ENCODE measurements around the gene PLA2G4D. TPM values are rescaled to one million over a fixed set of nuclear protein-coding genes. Genes with fewer than 3 reads are reported as not detected.

Gene PLA2G4D
- total RNA-seq, 3 donors from 2014 or later (not counting 1 experiment from before 2014, with no cell fraction given): not detected

DNA sequence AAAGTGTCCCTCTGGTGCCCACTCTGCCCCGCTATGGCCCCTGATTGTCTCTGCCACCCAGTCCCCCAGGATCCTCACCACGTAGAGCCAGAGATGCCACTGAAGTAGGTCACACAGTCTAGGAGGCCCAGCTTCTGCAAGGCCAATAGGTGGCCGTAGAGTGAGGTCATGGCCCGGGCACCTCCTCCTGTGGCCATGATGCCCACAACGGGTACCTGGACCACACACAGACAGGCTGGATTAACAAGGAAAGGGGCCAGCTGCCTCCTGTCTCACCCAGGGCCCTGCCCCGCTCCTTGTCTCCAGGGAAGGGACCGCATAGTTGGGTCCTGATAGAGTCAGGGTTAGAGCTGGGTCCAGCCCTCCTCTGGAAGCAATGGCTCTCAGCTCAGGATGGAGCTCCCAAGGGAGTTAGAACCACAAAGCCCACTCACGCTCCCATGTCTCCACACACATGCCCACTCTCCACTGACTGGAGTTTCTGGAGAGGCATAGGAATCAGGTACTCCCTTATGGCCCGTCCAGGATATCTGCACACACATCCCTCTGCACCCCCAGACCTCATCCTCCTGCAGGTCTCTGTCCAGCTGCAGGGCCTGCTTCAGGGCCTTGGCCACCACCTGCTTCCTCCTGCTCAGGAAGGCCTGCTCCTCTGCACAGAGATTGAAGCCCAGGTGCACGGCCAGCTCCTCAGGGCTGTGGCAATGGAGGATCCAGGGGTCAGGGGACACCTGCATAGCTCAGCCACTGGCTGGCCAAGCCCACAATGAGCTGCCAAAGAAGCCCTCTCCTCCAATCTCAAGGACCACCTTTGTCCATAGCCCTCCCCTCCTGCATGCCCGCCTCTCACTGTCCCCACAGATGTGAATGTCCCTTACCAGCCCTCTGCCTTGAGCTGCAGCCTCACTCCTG is 13.2 kb downstream of the PLA2G4D start:
- DNase-seq: peak in 1 of 2 donors; percentile 8
- intact Hi-C loops (cut with micrococcal nuclease): no loop called here
- Histone ChIP-seq H3K4me1 (ENCODE audit: control insufficient read depth, insufficient read depth, low read length) (peaks cover 14% of the 10 kb centered on the region), H3K9me3 (ENCODE audit: control insufficient read depth, insufficient read depth, low read length) (no peaks in the 10 kb centered on the region), H3K36me3 (ENCODE audit: control insufficient read depth, insufficient read depth, low read length) (no peaks in the 10 kb centered on the region), H3K27ac (ENCODE audit: low read length) (no peak overlapping the region), H3K27me3 (ENCODE audit: control insufficient read depth, insufficient read depth, low read length) (peaks cover 10% of the 10 kb centered on the region), H3K4me3 (ENCODE audit: low read length) (no peak overlapping the region)
- no peak for ATAC-seq
- Mint-ChIP-seq H3K9me3 (no peaks in the 10 kb centered on the region), H3K4me3 (no peak overlapping the region), H3K27ac (no peak overlapping the region), H3K4me1 (peaks cover 7 to 9% of the 10 kb centered on the region in 2 donors), H3K36me3 (no peaks in the 10 kb centered on the region), H3K27me3 (ENCODE audit: low read depth in 2 of 2) (peaks cover 7 to 9% of the 10 kb centered on the region in 2 donors)
- TF ChIP-seq, protein P1, sequence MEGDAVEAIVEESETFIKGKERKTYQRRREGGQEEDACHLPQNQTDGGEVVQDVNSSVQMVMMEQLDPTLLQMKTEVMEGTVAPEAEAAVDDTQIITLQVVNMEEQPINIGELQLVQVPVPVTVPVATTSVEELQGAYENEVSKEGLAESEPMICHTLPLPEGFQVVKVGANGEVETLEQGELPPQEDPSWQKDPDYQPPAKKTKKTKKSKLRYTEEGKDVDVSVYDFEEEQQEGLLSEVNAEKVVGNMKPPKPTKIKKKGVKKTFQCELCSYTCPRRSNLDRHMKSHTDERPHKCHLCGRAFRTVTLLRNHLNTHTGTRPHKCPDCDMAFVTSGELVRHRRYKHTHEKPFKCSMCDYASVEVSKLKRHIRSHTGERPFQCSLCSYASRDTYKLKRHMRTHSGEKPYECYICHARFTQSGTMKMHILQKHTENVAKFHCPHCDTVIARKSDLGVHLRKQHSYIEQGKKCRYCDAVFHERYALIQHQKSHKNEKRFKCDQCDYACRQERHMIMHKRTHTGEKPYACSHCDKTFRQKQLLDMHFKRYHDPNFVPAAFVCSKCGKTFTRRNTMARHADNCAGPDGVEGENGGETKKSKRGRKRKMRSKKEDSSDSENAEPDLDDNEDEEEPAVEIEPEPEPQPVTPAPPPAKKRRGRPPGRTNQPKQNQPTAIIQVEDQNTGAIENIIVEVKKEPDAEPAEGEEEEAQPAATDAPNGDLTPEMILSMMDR (IDR thresholded peaks at IDR 0.05): no peak
- WGBS (ENCODE audit: insufficient coverage): 76% methylated on average over 11 of the region's 11 CpGs

DNA sequence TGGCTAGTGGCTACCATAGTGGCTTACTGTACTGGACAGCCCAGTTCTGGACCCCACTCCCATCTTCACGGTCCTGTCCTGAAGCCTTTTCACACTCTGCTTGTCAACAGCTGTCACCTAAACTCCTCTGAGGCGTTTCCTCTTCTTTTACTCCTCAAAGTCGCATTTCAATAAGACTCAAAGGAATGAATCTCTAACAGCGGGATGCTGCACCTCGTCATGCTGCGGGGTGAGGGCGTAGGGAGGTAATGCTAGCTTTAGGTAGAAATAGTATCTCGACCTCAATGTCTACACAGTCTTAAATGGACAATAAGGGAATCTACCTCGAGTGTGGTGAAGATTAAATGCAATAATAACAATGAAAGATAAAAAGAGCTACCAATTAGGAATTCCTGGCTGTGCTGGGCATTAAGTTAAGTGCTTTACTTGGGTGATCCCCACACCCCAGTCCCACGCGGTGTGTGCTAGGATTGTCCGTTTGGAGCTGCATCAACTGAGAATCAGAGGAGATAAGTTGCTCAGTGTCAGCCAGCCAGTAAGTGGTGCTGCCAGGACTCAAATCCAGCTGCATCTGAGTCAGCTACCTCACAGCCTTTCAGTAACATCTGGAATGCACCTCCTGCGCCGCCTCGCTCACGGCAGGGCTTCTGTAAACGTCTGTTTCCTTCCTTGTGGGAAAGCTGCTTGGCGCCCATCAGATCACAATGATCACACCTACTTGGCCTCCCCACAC is 14.0 kb downstream of the PLA2G4D start:
- peaks cover 7 to 9% of the 10 kb centered on the region in 2 donors for H3K27me3 Mint-ChIP-seq (ENCODE audit: low read depth in 2 of 2)

DNA sequence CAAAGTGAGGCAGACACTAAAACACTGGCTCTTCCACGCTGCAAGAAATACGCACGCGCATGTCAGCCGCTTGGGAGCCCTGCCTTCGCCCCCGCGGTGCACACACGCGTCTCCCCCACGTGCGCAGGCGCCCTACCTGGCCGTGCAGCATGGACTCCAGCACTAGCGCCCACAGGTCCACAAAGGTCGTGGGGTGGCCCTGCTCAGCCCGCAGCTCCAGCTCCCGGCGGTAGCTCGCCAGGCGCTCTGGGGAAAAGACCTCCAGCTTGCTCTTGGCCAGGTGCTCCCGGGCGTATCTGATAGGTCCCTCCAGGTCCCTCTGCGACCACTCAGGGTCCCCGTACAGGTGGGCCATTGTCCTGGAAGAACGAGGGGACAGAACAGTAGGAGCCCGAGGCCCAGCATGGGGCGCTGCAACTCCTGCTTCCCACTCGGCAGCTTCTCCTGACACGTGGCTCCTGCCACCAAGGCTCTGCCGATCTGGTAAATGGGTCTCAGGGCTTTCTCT is 14.9 kb downstream of the PLA2G4D start:
- DNase-seq (no peak), ATAC-seq (no peak)
- Mint-ChIP-seq H3K4me3 (no peak overlapping the region), H3K36me3 (no peaks in the 10 kb centered on the region), H3K27ac (no peak overlapping the region), H3K4me1 (peaks cover 4 to 5% of the 10 kb centered on the region in 2 donors), H3K9me3 (no peaks in the 10 kb centered on the region), H3K27me3 (ENCODE audit: low read depth in 2 of 2) (peaks cover 7 to 8% of the 10 kb centered on the region in 2 donors)
- no peak overlapping the region for H3K4me3 ChIP-seq (ENCODE audit: low read length)
- 84% methylated on average over 31 of the region's 31 CpGs for WGBS (ENCODE audit: insufficient coverage)
- no peaks in the 10 kb centered on the region for H3K36me3 ChIP-seq (ENCODE audit: control insufficient read depth, insufficient read depth, low read length)
- no peaks in the 10 kb centered on the region for H3K9me3 ChIP-seq (ENCODE audit: control insufficient read depth, insufficient read depth, low read length)
- H3K4me1 ChIP-seq (ENCODE audit: control insufficient read depth, insufficient read depth, low read length): peaks cover 7% of the 10 kb centered on the region
- intact Hi-C loops (cut with micrococcal nuclease): no loop called here
- no peak overlapping the region for H3K27ac ChIP-seq (ENCODE audit: low read length)
- TF ChIP-seq, protein P1 (IDR thresholded peaks at IDR 0.05): no peak
- H3K27me3 ChIP-seq (ENCODE audit: control insufficient read depth, insufficient read depth, low read length): peaks cover 7% of the 10 kb centered on the region

More for the DNA sequence above, 14.0 kb downstream of the PLA2G4D start:
- 71% methylated on average over 17 of the region's 18 CpGs for WGBS (ENCODE audit: insufficient coverage)
- peaks cover 7 to 9% of the 10 kb centered on the region in 2 donors for H3K4me1 Mint-ChIP-seq
- H3K27me3 ChIP-seq (ENCODE audit: control insufficient read depth, insufficient read depth, low read length): peaks cover 10% of the 10 kb centered on the region
- ATAC-seq: no peak
- no peak overlapping the region for H3K4me3 ChIP-seq (ENCODE audit: low read length)
- intact Hi-C loops (cut with micrococcal nuclease): no loop called here
- TF ChIP-seq, protein P1 (IDR thresholded peaks at IDR 0.05): no peak
- H3K36me3 ChIP-seq (ENCODE audit: control insufficient read depth, insufficient read depth, low read length): no peaks in the 10 kb centered on the region
- H3K36me3 Mint-ChIP-seq: no peaks in the 10 kb centered on the region
- peak in 1 of 2 donors; percentile 9 for DNase-seq
- H3K4me3 Mint-ChIP-seq: no peak overlapping the region
- H3K27ac ChIP-seq (ENCODE audit: low read length): no peak overlapping the region
- no peak overlapping the region for H3K27ac Mint-ChIP-seq
- no peaks in the 10 kb centered on the region for H3K9me3 Mint-ChIP-seq
- H3K9me3 ChIP-seq (ENCODE audit: control insufficient read depth, insufficient read depth, low read length): no peaks in the 10 kb centered on the region
- peaks cover 14% of the 10 kb centered on the region for H3K4me1 ChIP-seq (ENCODE audit: control insufficient read depth, insufficient read depth, low read length)

Data from natural killer cell (primary cell).